ENCODE results near the gene METTL3. TPM values are rescaled to one million over a fixed set of nuclear protein-coding genes. Genes with fewer than 3 reads are reported as not detected.

The METTL3 gene
- total and polyA plus RNA-seq, 2 of the 13 experiments (the other 11 are each of a cell fraction or from before 2014, with no cell fraction given) = 123 to 130 TPM

DNA sequence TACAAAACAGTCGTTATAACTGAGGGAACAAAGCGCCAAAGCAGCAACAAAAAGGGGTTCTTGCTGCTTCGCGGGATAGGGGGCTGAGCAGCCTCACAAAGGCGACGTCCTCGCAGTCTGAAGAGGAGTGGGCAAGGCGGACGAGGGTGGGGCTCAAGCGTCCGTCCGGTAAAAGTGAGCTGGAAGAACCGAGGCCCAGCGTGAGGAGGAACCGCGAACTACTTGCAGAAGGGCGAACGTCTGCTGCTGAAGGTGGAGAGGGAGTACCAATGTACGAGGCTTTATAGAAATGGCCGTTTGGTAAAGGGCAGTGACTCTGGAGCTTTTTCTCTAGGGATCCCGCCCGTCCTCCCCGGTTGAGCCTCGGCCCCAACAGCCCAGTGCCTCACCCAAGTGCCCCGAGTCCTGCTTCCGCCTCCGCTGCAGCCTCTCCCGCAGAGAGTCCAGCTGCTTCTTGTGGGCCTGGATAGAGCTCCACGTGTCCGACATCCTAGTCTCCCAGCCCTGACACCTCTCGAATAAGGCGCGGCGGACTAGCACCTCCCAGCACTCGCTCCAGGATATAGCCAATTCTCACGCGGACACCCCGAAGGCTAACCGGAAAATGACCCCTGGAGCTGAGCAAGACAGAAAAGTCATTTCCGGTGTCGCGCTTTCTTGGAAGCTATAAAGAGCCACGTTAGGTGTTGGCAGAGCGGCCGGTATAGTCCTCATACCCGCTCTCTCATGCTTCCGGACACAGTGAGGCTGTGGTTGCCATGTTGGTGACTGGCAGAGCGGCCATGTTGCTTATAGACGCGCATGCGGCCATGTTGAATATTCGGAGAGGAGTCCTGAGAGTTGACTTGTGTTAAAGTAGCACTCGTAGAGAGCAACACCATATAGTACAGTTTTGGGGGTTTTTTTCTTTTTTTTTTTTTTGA is at the start of gene METTL3 (continued):
- TF ChIP-seq NCOA5 (CRISPR knock-in tag; IDR thresholded peaks at IDR 0.05) (no peak), JUND (CRISPR knock-in tag; IDR thresholded peaks at IDR 0.05) (peak; percentile 68; the same call in 1 of the 2 replicates), DR1 (CRISPR knock-in tag; IDR thresholded peaks at IDR 0.05) (peak; percentile 82; the same call in 1 of the 2 replicates), ZC3H4 (CRISPR knock-in tag; IDR thresholded peaks at IDR 0.05; ENCODE audit: borderline replicate concordance) (0 out of 2 replicates have a peak, but pooled peaks have one; percentile 45), MTA3 (CRISPR knock-in tag; IDR thresholded peaks at IDR 0.05) (no peak), HMG20B (CRISPR knock-in tag; conservative IDR thresholded peaks at IDR 0.05) (no peak; the same call in 1 of the 2 replicates), ZNF678 (CRISPR knock-in tag; IDR thresholded peaks at IDR 0.05) (peak; percentile 31; the same call in 1 of the 2 replicates), PHF20 (CRISPR knock-in tag; IDR thresholded peaks at IDR 0.05) (peak; percentile 96), ZNF101 (CRISPR knock-in tag; IDR thresholded peaks at IDR 0.05; ENCODE audit: borderline replicate concordance, low read depth) (no peak), PRPF4 (IDR thresholded peaks at IDR 0.05; ENCODE audit: low read depth, low read length, poor library complexity, severe bottlenecking) (no peak), ZNF629 (CRISPR knock-in tag; conservative IDR thresholded peaks at IDR 0.05) (no peak), ZNF781 (CRISPR knock-in tag; IDR thresholded peaks at IDR 0.05; ENCODE audit: borderline replicate concordance, not compliant biosample characterization) (no peak), ATF7-NPFF (CRISPR knock-in tag; IDR thresholded peaks at IDR 0.05; ENCODE audit: low read depth) (peak; percentile 88), MEF2D (CRISPR knock-in tag; IDR thresholded peaks at IDR 0.05) (peak; percentile 92)
- TF ChIP-seq, protein P1, sequence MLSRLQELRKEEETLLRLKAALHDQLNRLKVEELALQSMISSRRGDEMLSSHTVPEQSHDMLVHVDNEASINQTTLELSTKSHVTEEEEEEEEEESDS (CRISPR knock-in tag; IDR thresholded peaks at IDR 0.05; ENCODE audit: borderline replicate concordance) = 0 out of 2 replicates have a peak, but pooled peaks have one; percentile 53
- TF ChIP-seq, protein P2, sequence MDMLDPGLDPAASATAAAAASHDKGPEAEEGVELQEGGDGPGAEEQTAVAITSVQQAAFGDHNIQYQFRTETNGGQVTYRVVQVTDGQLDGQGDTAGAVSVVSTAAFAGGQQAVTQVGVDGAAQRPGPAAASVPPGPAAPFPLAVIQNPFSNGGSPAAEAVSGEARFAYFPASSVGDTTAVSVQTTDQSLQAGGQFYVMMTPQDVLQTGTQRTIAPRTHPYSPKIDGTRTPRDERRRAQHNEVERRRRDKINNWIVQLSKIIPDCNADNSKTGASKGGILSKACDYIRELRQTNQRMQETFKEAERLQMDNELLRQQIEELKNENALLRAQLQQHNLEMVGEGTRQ (IDR thresholded peaks at IDR 0.05; ENCODE audit: low read depth, low read length) = 0 out of 2 replicates have a peak, but pooled peaks have one; percentile 2
- TF ChIP-seq, protein P2 (CRISPR knock-in tag; IDR thresholded peaks at IDR 0.05; ENCODE audit: borderline replicate concordance) = no peak; the same call in 1 of the 2 replicates
- TF ChIP-seq, protein P3, sequence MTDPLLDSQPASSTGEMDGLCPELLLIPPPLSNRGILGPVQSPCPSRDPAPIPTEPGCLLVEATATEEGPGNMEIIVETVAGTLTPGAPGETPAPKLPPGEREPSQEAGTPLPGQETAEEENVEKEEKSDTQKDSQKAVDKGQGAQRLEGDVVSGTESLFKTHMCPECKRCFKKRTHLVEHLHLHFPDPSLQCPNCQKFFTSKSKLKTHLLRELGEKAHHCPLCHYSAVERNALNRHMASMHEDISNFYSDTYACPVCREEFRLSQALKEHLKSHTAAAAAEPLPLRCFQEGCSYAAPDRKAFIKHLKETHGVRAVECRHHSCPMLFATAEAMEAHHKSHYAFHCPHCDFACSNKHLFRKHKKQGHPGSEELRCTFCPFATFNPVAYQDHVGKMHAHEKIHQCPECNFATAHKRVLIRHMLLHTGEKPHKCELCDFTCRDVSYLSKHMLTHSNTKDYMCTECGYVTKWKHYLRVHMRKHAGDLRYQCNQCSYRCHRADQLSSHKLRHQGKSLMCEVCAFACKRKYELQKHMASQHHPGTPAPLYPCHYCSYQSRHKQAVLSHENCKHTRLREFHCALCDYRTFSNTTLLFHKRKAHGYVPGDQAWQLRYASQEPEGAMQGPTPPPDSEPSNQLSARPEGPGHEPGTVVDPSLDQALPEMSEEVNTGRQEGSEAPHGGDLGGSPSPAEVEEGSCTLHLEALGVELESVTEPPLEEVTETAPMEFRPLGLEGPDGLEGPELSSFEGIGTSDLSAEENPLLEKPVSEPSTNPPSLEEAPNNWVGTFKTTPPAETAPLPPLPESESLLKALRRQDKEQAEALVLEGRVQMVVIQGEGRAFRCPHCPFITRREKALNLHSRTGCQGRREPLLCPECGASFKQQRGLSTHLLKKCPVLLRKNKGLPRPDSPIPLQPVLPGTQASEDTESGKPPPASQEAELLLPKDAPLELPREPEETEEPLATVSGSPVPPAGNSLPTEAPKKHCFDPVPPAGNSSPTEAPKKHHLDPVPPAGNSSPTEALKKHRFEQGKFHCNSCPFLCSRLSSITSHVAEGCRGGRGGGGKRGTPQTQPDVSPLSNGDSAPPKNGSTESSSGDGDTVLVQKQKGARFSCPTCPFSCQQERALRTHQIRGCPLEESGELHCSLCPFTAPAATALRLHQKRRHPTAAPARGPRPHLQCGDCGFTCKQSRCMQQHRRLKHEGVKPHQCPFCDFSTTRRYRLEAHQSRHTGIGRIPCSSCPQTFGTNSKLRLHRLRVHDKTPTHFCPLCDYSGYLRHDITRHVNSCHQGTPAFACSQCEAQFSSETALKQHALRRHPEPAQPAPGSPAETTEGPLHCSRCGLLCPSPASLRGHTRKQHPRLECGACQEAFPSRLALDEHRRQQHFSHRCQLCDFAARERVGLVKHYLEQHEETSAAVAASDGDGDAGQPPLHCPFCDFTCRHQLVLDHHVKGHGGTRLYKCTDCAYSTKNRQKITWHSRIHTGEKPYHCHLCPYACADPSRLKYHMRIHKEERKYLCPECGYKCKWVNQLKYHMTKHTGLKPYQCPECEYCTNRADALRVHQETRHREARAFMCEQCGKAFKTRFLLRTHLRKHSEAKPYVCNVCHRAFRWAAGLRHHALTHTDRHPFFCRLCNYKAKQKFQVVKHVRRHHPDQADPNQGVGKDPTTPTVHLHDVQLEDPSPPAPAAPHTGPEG (CRISPR knock-in tag; IDR thresholded peaks at IDR 0.05) = peak; percentile 80; the same call in 1 of the 2 replicates
